ENCODE measurements around the gene FAM162A. TPM values are rescaled to one million over a fixed set of nuclear protein-coding genes. Genes with fewer than 3 reads are reported as not detected.

The FAM162A gene
- total and polyA plus RNA-seq, 12 donors, result 111 to 219 (median 140) TPM

GRCh38 chr3:122355612-122356011 lies 28.4 kb upstream of the FAM162A start:
- TF ChIP-seq, protein P1, sequence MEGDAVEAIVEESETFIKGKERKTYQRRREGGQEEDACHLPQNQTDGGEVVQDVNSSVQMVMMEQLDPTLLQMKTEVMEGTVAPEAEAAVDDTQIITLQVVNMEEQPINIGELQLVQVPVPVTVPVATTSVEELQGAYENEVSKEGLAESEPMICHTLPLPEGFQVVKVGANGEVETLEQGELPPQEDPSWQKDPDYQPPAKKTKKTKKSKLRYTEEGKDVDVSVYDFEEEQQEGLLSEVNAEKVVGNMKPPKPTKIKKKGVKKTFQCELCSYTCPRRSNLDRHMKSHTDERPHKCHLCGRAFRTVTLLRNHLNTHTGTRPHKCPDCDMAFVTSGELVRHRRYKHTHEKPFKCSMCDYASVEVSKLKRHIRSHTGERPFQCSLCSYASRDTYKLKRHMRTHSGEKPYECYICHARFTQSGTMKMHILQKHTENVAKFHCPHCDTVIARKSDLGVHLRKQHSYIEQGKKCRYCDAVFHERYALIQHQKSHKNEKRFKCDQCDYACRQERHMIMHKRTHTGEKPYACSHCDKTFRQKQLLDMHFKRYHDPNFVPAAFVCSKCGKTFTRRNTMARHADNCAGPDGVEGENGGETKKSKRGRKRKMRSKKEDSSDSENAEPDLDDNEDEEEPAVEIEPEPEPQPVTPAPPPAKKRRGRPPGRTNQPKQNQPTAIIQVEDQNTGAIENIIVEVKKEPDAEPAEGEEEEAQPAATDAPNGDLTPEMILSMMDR (IDR thresholded peaks at IDR 0.05), result no peak
- WGBS, 2 donors, result 66 to 71% methylated on average over 4 of the region's 4 CpGs

GRCh38 chr3:122356402-122356801 lies 27.6 kb upstream of the FAM162A start:
- ATAC-seq, result peak in 3 of 8 donors; percentile 25 to 46 (median 42)
- intact Hi-C loops (cut with DNase I), result loop anchor here in 1 of 10 donors (10.0 kb wide), 1 partner anchor 812 kb away; the partner anchor contains the start of gene POLQ

More at GRCh38 chr3:122355612-122356011, 28.4 kb upstream of the FAM162A start:
- Histone ChIP-seq H3K27me3 (no peaks in the 10 kb centered on the region), H3K36me3 (peaks cover 0 to 35% (median 2%) of the 10 kb centered on the region in 9 donors), H3K4me3 (no peak overlapping the region), H3K9me3 (no peaks in the 10 kb centered on the region), H3K4me1 (no peaks in the 10 kb centered on the region), H3K27ac (no peak overlapping the region)
- DNase-seq (no peak), ATAC-seq (no peak)
- intact Hi-C loops (cut with DNase I), result loop anchor here in 1 of 10 donors (10.0 kb wide), 1 partner anchor 811 kb away; the partner anchor contains the start of gene POLQ

GRCh38 chr3:122357828-122358702 lies 25.9 kb upstream of the FAM162A start:
- ATAC-seq, result no peak
- DNase-seq, result no peak
- H3K4me3 ChIP-seq, result no peak overlapping the region
- no peaks in the 10 kb centered on the region for H3K27me3 ChIP-seq
- no peak overlapping the region for H3K27ac ChIP-seq
- no peaks in the 10 kb centered on the region for H3K9me3 ChIP-seq
- WGBS, 2 donors, result 51 to 65% methylated on average over 2 of the region's 2 CpGs
- TF ChIP-seq, protein P1 (IDR thresholded peaks at IDR 0.05), result no peak
- no peaks in the 10 kb centered on the region for H3K4me1 ChIP-seq
- intact Hi-C loops (cut with DNase I), result loop anchor here in 1 of 10 donors (10.0 kb wide), 1 partner anchor 813 kb away; the partner anchor contains the start of gene POLQ
- peaks cover 0 to 59% (median 20%) of the 10 kb centered on the region in 9 donors for H3K36me3 ChIP-seq

More at GRCh38 chr3:122356402-122356801, 27.6 kb upstream of the FAM162A start:
- TF ChIP-seq, protein P1 (IDR thresholded peaks at IDR 0.05), result peak in 6 of 9 donors; percentile 30 to 42 (median 38)
- Histone ChIP-seq H3K4me3 (no peak overlapping the region), H3K4me1 (no peaks in the 10 kb centered on the region), H3K36me3 (peaks cover 0 to 43% (median 6%) of the 10 kb centered on the region in 9 donors), H3K9me3 (no peaks in the 10 kb centered on the region), H3K27me3 (no peaks in the 10 kb centered on the region), H3K27ac (no peak overlapping the region)
- peak in 1 of 2 donors; percentile 13 for DNase-seq
- WGBS, 2 donors, result 73 to 79% methylated on average over 4 of the region's 4 CpGs

DNA sequence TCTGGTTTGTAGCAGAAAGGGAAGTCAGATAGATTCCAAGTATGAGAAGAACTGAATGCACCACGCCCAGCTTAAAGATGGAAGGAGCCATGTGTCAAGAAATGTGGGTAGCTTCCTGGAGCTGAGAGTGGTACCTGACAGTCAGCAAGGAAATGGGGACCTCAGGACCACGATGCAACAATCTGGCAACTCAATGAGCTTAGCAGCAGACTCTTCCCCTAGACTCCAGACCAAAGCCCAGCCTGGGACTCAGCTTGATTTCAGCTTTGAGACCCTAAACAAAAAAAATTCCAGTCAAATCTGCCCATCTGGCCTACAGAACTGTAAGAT lies 25.3 kb upstream of the FAM162A start:
- Histone ChIP-seq H3K4me3 (no peak overlapping the region), H3K4me1 (no peaks in the 10 kb centered on the region), H3K27me3 (no peaks in the 10 kb centered on the region), H3K9me3 (no peaks in the 10 kb centered on the region), H3K27ac (no peak overlapping the region), H3K36me3 (peaks cover 0 to 66% (median 20%) of the 10 kb centered on the region in 9 donors)
- no peak for DNase-seq
- TF ChIP-seq, protein P1 (IDR thresholded peaks at IDR 0.05), result no peak
- WGBS, 2 donors, result 94 to 96% methylated on average over 2 of the region's 2 CpGs
- intact Hi-C loops (cut with DNase I), result loop anchor here in 1 of 10 donors (10.0 kb wide), 1 partner anchor 814 kb away; the partner anchor contains the start of gene POLQ
- no peak for ATAC-seq
